ENCODE results near the gene GPS1.

GPS1 gene

GRCh38 chr17:82029391-82029790 is 22.3 kb upstream of the GPS1 start:
- Mint-ChIP-seq H3K36me3 (peaks cover 21 to 30% of the 10 kb centered on the region in 2 donors), H3K9me3 (no peaks in the 10 kb centered on the region), H3K27ac (peak overlapping the region; percentile 42), H3K4me1 (peaks cover 6 to 20% of the 10 kb centered on the region in 2 donors), H3K4me3 (peak overlapping the region; percentile 61 to 89), H3K27me3 (peaks cover 4 to 23% of the 10 kb centered on the region in 2 donors)
- DNase-seq (no peak), ATAC-seq (replicated peaks) (no peak)

- Mint-ChIP-seq H3K27me3 (peaks cover 4 to 23% of the 10 kb centered on the region in 2 donors), H3K9me3 (no peaks in the 10 kb centered on the region), H3K36me3 (peaks cover 21 to 32% of the 10 kb centered on the region in 2 donors), H3K4me3 (peak overlapping the region; percentile 61 to 89), H3K4me1 (peaks cover 7 to 22% of the 10 kb centered on the region in 2 donors), H3K27ac (no peak overlapping the region)
- ATAC-seq (replicated peaks) (no peak), DNase-seq (no peak)
Observed at GRCh38 chr17:82029990-82030469, 21.7 kb upstream of the GPS1 start.

GRCh38 chr17:82030470-82031302 is 21.0 kb upstream of the GPS1 start:
- peak; percentile 66 for DNase-seq
- Mint-ChIP-seq H3K36me3 (peaks cover 23 to 35% of the 10 kb centered on the region in 2 donors), H3K27me3 (peaks cover 4 to 23% of the 10 kb centered on the region in 2 donors), H3K4me1 (peaks cover 13 to 29% of the 10 kb centered on the region in 2 donors), H3K27ac (peak overlapping the region; percentile 88), H3K4me3 (peak overlapping the region; percentile 89), H3K9me3 (no peaks in the 10 kb centered on the region)
- peak; percentile 76 to 82 for ATAC-seq (replicated peaks)

GRCh38 chr17:82031303-82031884 is 20.3 kb upstream of the GPS1 start, which contains the start of gene RAC3:
Gene RAC3 (plus strand): TSS chr17:82031678. CDS start chr17:82031762, 84 bp downstream.
- Mint-ChIP-seq H3K4me1 (peaks cover 18 to 34% of the 10 kb centered on the region in 2 donors), H3K27ac (peak within 1 kb of the TSS; percentile 88), H3K27me3 (peaks cover 4 to 23% of the 10 kb centered on the region in 2 donors), H3K36me3 (peaks cover 23 to 32% of the 10 kb centered on the region in 2 donors), H3K4me3 (peak within 1 kb of the TSS; percentile 89), H3K9me3 (no peaks in the 10 kb centered on the region)
- ATAC-seq (replicated peaks), result peak; percentile 35 to 41
- no peak for DNase-seq

- H3K27me3 Mint-ChIP-seq, result peaks cover 4 to 21% of the 10 kb centered on the region in 2 donors
- DNase-seq (no peak), ATAC-seq (replicated peaks) (peak; percentile 35 to 47)
- H3K36me3 Mint-ChIP-seq, result peaks cover 21 to 26% of the 10 kb centered on the region in 2 donors
- H3K9me3 Mint-ChIP-seq, result no peaks in the 10 kb centered on the region
- H3K4me1 Mint-ChIP-seq, result peaks cover 18 to 34% of the 10 kb centered on the region in 2 donors
- no peak overlapping the region for H3K27ac Mint-ChIP-seq
- H3K4me3 Mint-ChIP-seq, result peak overlapping the region; percentile 47 to 55
Observed at GRCh38 chr17:82031885-82032627, 19.6 kb upstream of the GPS1 start.

- H3K36me3 Mint-ChIP-seq, result peaks cover 15 to 20% of the 10 kb centered on the region in 2 donors
- no peaks in the 10 kb centered on the region for H3K9me3 Mint-ChIP-seq
- H3K27ac Mint-ChIP-seq, result no peak overlapping the region
- peaks cover 25 to 43% of the 10 kb centered on the region in 2 donors for H3K4me1 Mint-ChIP-seq
- ATAC-seq (replicated peaks) (no peak), DNase-seq (no peak)
- peaks cover 4 to 9% of the 10 kb centered on the region in 2 donors for H3K27me3 Mint-ChIP-seq
- H3K4me3 Mint-ChIP-seq, result no peak overlapping the region
Observed at GRCh38 chr17:82033359-82034085, 18.2 kb upstream of the GPS1 start.

GRCh38 chr17:82034371-82035011 is 17.2 kb upstream of the GPS1 start:
- DNase-seq, result no peak
- Mint-ChIP-seq H3K27ac (no peak overlapping the region), H3K4me3 (no peak overlapping the region), H3K9me3 (no peaks in the 10 kb centered on the region), H3K4me1 (peaks cover 30 to 44% of the 10 kb centered on the region in 2 donors), H3K27me3 (peaks cover 3 to 5% of the 10 kb centered on the region in 2 donors), H3K36me3 (peaks cover 10 to 13% of the 10 kb centered on the region in 2 donors)
- no peak for ATAC-seq (replicated peaks)

GRCh38 chr17:82035488-82035887 is 16.2 kb upstream of the GPS1 start:
- H3K4me3 Mint-ChIP-seq, result peak overlapping the region; percentile 67 to 69
- peaks cover 6 to 9% of the 10 kb centered on the region in 2 donors for H3K36me3 Mint-ChIP-seq
- ATAC-seq (replicated peaks), result no peak
- no peak for DNase-seq
- no peaks in the 10 kb centered on the region for H3K9me3 Mint-ChIP-seq
- H3K27ac Mint-ChIP-seq, result no peak overlapping the region
- peaks cover 25 to 37% of the 10 kb centered on the region in 2 donors for H3K4me1 Mint-ChIP-seq
- H3K27me3 Mint-ChIP-seq, result no peaks in the 10 kb centered on the region

- H3K4me1 Mint-ChIP-seq, result peaks cover 24 to 35% of the 10 kb centered on the region in 2 donors
- H3K36me3 Mint-ChIP-seq, result peaks cover 5 to 9% of the 10 kb centered on the region in 2 donors
- H3K27ac Mint-ChIP-seq, result peak overlapping the region; percentile 88
- no peaks in the 10 kb centered on the region for H3K27me3 Mint-ChIP-seq
- H3K9me3 Mint-ChIP-seq, result no peaks in the 10 kb centered on the region
- DNase-seq (no peak), ATAC-seq (replicated peaks) (no peak)
- peak overlapping the region; percentile 95 to 97 for H3K4me3 Mint-ChIP-seq
Observed at GRCh38 chr17:82035956-82036633, 15.6 kb upstream of the GPS1 start.

GRCh38 chr17:82036634-82037091 is 15.0 kb upstream of the GPS1 start:
- no peaks in the 10 kb centered on the region for H3K9me3 Mint-ChIP-seq
- peaks cover 5 to 9% of the 10 kb centered on the region in 2 donors for H3K36me3 Mint-ChIP-seq
- peak overlapping the region; percentile 95 to 97 for H3K4me3 Mint-ChIP-seq
- DNase-seq (no peak), ATAC-seq (replicated peaks) (no peak)
- no peak overlapping the region for H3K27ac Mint-ChIP-seq
- H3K4me1 Mint-ChIP-seq, result peaks cover 24 to 35% of the 10 kb centered on the region in 2 donors
- H3K27me3 Mint-ChIP-seq, result no peaks in the 10 kb centered on the region

GRCh38 chr17:82037092-82037888 is 14.4 kb upstream of the GPS1 start, which contains the start of gene DCXR:
Gene DCXR (minus strand): TSS chr17:82037697. CDS start chr17:82037682, 15 bp downstream.
- ATAC-seq (replicated peaks) (peak; percentile 94 to 96), DNase-seq (peak; percentile 95)
- no peaks in the 10 kb centered on the region for H3K9me3 Mint-ChIP-seq
- peaks cover 24 to 35% of the 10 kb centered on the region in 2 donors for H3K4me1 Mint-ChIP-seq
- peaks cover 5 to 9% of the 10 kb centered on the region in 2 donors for H3K36me3 Mint-ChIP-seq
- H3K27ac Mint-ChIP-seq, result peak within 1 kb of the TSS; percentile 98
- no peaks in the 10 kb centered on the region for H3K27me3 Mint-ChIP-seq
- H3K4me3 Mint-ChIP-seq, result peak within 1 kb of the TSS; percentile 95 to 97

- H3K27me3 Mint-ChIP-seq, result no peaks in the 10 kb centered on the region
- H3K36me3 Mint-ChIP-seq, result peaks cover 5 to 9% of the 10 kb centered on the region in 2 donors
- H3K4me1 Mint-ChIP-seq, result peaks cover 24 to 35% of the 10 kb centered on the region in 2 donors
- H3K9me3 Mint-ChIP-seq, result no peaks in the 10 kb centered on the region
- no peak for DNase-seq
- ATAC-seq (replicated peaks), result no peak
- H3K4me3 Mint-ChIP-seq, result peak overlapping the region; percentile 95 to 97
- H3K27ac Mint-ChIP-seq, result peak overlapping the region; percentile 98
Observed at GRCh38 chr17:82037889-82038195, 13.9 kb upstream of the GPS1 start.
